SH-SY5Y (cell line): ENCODE results near the gene ZNF862.

Experiments used
- GATA2 ChIP-seq: IDR thresholded peaks from 2 replicates; pipeline ENCODE4 v1.6.1; 2011; ENCODE audit warnings: mild to moderate bottlenecking, low read depth, low read length
- GATA3 ChIP-seq: IDR thresholded peaks from 2 replicates; pipeline ENCODE4 v1.6.1; 2011; ENCODE audit warnings: low read depth, mild to moderate bottlenecking, low read length, moderate library complexity

DNA sequence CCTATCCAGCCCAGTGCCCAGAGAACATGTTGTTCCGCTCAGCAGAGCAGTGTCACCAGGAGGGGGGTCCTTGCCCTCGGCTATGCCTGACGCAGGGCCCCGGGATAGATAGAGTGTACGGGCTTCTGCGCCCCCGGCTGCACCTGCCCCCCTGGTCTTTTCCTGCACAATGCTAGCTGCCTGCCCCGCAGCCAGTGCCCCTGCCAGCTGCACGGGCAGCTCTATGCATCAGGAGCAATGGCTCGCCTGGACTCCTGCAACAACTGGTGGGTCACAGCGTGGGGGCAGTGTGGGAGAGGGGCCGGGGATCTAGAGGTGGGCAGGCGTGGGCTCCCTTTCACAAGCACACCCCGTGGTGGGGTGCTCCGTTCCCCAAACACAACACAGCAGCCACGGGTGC, 31.4 kb upstream of the ZNF862 start:
- TF ChIP-seq GATA2 (no peak), GATA3 (no peak)
